Activated CD4-positive, alpha-beta T cell treated with anti-CD3 and anti-CD28 coated beads, Interleukin-2, amount 10 ng/mL, durations not matched to agents 24 days and 14 days (primary cell): ENCODE measurements around the gene MTMR2. TPM values are rescaled to one million over a fixed set of nuclear protein-coding genes. Genes with fewer than 3 reads are reported as not detected.
A peak's percentile ranks its signal among the peaks of the same experiment; 100 is the strongest.
"Not testable (repeated sequence)": the region's sequence is repeated elsewhere in the genome, so short reads cannot be mapped to it uniquely, and the experiment has no call there.

Experiments
- DNase-seq: peaks from one replicate; pipeline ENCODE4 v3.0.0; 2022
- H3K27ac Mint-ChIP-seq: one replicate; pipeline ENCODE4 v1.8.0; 2022; ENCODE audit warnings: mild to moderate bottlenecking, mixed read lengths
- H3K27me3 Mint-ChIP-seq: one replicate; pipeline ENCODE4 v1.8.0; 2022; ENCODE audit warnings: mixed read lengths
- H3K36me3 Mint-ChIP-seq: one replicate; pipeline ENCODE4 v1.8.0; 2022; ENCODE audit warnings: low read depth, mild to moderate bottlenecking, mixed read lengths
- H3K4me1 Mint-ChIP-seq: one replicate; pipeline ENCODE4 v1.8.0; 2021; ENCODE audit warnings: mixed read lengths
- H3K4me3 Mint-ChIP-seq: one replicate; pipeline ENCODE4 v1.8.0; 2022; ENCODE audit warnings: mild to moderate bottlenecking, moderate library complexity, mixed read lengths
- H3K9me3 Mint-ChIP-seq: one replicate; pipeline ENCODE4 v1.8.0; 2021; ENCODE audit warnings: mixed read lengths
- intact Hi-C: fragments of 100-400 bp; cut with micrococcal nuclease; formaldehyde crosslinking; loops from one replicate; pipeline ENCODE4 v1.15.1; 2023
- total RNA-seq: library from RNA; stranded (reverse); gene quantifications from 2 replicates; pipeline ENCODE4 v1.2.3, GENCODE V29; 2022

MTMR2 gene
- total RNA-seq, 1 donor from 2014 or later, result 37.5 TPM

DNA sequence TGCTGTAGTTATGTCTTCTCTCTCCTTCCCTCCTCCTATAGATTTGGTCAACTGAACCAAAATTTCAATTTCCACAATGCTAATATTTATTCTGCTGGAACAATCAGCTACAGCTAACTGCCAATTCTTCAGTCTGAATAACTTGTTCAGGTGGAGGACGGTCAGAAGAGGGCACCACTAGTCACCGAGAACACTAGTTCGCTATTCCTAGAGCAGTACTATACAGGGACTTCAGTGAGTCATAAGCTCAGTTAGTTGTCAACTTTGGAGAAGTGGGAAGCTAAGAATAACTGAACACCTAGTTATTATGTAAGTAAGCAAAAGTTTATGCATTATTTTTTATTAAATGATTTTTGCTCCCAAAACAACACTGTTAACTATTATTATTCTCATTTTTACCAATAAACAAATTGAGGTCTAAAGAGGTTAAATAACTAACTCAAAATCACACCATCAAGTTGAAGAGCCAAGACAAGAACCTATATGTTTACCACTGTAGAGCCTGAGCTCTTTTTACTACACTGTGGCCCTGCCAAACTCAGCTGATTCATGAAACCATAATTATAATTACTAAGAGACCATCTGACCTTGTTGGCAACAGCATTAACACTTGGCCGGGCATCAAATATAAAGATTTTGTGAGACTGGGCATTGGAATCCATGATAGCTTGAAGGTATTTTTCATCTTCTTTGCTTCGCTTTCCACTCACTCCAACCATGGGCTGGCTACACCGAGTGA lies 74.7 kb downstream of the MTMR2 start:
- intact Hi-C loops, result loop anchor here (1.0 to 10.0 kb wide), 3 partner anchors 146 to 577 kb away; no protein-coding TSS in a partner anchor
- Mint-ChIP-seq H3K27ac (no peak overlapping the region), H3K27me3 (no peaks in the 10 kb centered on the region), H3K4me1 (no peaks in the 10 kb centered on the region), H3K4me3 (no peak overlapping the region), H3K9me3 (no peaks in the 10 kb centered on the region), H3K36me3 (peaks cover 16% of the 10 kb centered on the region)
- DNase-seq, result peak; percentile 70

DNA sequence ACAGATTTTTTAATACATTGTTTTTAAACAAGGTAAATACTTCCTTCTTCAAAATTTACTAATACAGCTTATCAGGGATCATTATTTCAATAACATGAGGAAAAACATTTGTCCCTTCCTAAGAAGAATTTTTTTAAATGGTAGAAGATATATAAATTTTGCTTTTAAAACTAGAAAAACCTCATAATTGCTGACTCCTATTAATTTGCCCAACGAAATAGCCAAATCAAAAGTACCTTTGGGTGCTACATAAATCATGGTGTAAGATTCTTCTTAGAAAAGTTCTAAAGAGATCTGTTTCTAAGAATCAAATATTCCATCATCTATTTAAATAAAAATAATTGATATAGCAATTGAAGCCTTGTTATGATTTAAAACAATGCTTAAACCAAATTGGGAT lies 78.7 kb downstream of the MTMR2 start:
- Mint-ChIP-seq H3K9me3 (no peaks in the 10 kb centered on the region), H3K27ac (no peak overlapping the region), H3K4me1 (no peaks in the 10 kb centered on the region), H3K27me3 (no peaks in the 10 kb centered on the region), H3K36me3 (peaks cover 19% of the 10 kb centered on the region), H3K4me3 (no peak overlapping the region)
- intact Hi-C loops, result loop anchor here (5.0 to 10.0 kb wide), 2 partner anchors 150 to 402 kb away; no protein-coding TSS in a partner anchor
- DNase-seq, result no peak

DNA sequence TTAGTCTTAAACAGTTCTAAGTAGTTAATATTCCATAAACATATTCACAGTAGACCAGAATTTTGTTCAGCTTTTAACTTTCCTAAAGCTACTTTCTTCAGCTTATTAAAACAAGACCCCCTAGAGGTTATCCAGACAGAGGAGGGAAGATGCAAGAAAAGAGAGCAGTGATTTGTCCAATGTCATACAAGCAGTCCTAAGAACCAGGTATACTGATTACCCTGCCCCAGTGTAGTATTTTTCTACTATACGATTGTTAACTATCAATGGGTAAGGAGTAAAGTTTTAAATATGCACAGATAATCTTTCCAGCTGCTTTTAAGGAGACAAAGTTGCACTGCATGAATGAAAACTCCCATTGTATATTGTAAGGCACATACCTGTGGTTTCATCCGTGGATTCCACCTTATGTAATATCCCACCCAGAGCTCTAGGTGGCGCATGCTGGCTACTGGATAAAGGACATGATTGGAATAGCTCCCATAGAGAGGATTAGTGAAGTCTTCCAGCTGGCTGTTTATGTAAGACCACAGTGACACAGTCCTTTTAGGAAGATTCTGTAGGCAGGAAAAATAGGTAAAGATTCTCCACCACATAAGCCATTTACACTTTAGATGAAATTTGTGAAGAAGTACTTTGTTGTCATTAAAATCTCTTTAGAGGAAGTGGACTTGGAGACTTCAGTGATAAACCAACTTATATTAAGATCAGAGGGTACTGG lies 88.0 kb downstream of the MTMR2 start:
- H3K9me3 Mint-ChIP-seq, result no peaks in the 10 kb centered on the region
- DNase-seq, result peak; percentile 87
- no peaks in the 10 kb centered on the region for H3K27me3 Mint-ChIP-seq
- intact Hi-C loops, result loop anchor here (1.0 to 5.0 kb wide), 3 partner anchors 506 to 590 kb away; partner anchors contain the start of gene MAML2
- H3K27ac Mint-ChIP-seq, result no peak overlapping the region
- peaks cover 50% of the 10 kb centered on the region for H3K36me3 Mint-ChIP-seq
- H3K4me1 Mint-ChIP-seq, result no peaks in the 10 kb centered on the region
- H3K4me3 Mint-ChIP-seq, result no peak overlapping the region

DNA sequence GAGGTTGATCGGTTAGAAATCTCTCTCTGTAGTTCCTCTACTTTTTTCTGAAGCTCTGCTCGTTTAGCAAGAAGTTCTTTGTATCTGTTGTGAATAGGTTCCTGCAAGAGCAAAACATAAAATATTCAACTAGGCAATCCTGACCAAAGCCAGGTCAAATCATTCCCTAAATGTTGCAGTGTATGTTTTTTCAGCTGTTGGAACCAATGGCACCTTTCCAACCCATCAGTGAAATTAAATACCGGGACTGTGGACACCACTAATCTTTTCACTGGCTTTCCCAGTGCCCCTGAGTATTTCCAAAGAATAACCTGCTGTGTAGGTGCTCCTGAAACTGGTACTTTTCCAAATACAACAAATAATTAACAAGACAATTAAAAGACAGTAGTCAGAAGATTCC lies 88.6 kb downstream of the MTMR2 start:
- no peaks in the 10 kb centered on the region for H3K4me1 Mint-ChIP-seq
- H3K27me3 Mint-ChIP-seq, result no peaks in the 10 kb centered on the region
- no peaks in the 10 kb centered on the region for H3K9me3 Mint-ChIP-seq
- H3K4me3 Mint-ChIP-seq, result no peak overlapping the region
- no peak for DNase-seq
- no peak overlapping the region for H3K27ac Mint-ChIP-seq
- intact Hi-C loops, result loop anchor here (5.0 kb wide), 1 partner anchor 507 kb away; the partner anchor contains the start of gene MAML2
- peaks cover 54% of the 10 kb centered on the region for H3K36me3 Mint-ChIP-seq

DNA sequence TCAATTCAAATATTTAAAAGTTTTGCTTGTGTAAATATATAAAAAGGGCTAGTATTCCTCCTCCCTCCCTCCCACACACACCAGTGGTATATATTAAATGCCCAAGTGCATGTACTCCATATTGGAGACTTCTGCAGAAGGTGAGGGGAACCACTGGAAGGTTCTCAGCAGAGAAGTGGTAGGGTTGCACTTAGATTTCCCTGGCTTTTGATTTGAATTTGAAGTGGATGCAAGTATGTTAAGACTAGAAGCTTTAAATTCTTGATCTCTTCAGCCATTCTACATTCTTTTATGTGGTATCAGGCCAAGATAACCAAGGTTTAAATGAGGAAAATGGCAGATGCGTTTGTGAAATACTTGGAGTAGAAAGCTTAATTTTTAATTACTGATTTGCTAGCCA lies 90.5 kb downstream of the MTMR2 start:
- intact Hi-C loops, result no loop called here

DNA sequence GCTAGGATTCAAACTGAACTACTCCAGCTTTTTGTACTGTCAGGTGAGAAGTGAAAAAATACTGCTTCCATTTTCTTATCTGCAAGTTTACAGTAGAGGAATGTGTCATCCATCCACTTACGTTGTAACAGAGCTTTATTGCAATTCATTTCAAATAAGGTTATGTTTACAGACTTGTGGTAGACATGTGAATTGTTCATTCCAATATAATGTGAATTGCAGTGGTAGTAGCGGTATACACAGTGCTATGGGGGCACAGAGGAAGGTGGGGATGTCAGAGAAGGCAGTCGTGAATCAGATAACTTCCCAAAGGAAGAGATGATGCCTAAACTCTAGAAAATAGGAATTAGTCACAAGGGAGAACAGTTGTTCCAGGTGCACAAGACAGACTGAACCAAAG lies 91.1 kb downstream of the MTMR2 start:
- intact Hi-C loops, result no loop called here
- H3K27me3 Mint-ChIP-seq, result no peaks in the 10 kb centered on the region
- H3K9me3 Mint-ChIP-seq, result no peaks in the 10 kb centered on the region
- peaks cover 52% of the 10 kb centered on the region for H3K36me3 Mint-ChIP-seq
- no peak for DNase-seq
- no peak overlapping the region for H3K27ac Mint-ChIP-seq
- H3K4me1 Mint-ChIP-seq, result peaks cover 4% of the 10 kb centered on the region
- H3K4me3 Mint-ChIP-seq, result no peak overlapping the region

More for the DNA sequence above, 90.5 kb downstream of the MTMR2 start:
- DNase-seq, result no peak
- Mint-ChIP-seq H3K27ac (no peak overlapping the region), H3K4me3 (no peak overlapping the region), H3K36me3 (peaks cover 50% of the 10 kb centered on the region), H3K27me3 (no peaks in the 10 kb centered on the region), H3K4me1 (peaks cover 4% of the 10 kb centered on the region), H3K9me3 (no peaks in the 10 kb centered on the region)

DNA sequence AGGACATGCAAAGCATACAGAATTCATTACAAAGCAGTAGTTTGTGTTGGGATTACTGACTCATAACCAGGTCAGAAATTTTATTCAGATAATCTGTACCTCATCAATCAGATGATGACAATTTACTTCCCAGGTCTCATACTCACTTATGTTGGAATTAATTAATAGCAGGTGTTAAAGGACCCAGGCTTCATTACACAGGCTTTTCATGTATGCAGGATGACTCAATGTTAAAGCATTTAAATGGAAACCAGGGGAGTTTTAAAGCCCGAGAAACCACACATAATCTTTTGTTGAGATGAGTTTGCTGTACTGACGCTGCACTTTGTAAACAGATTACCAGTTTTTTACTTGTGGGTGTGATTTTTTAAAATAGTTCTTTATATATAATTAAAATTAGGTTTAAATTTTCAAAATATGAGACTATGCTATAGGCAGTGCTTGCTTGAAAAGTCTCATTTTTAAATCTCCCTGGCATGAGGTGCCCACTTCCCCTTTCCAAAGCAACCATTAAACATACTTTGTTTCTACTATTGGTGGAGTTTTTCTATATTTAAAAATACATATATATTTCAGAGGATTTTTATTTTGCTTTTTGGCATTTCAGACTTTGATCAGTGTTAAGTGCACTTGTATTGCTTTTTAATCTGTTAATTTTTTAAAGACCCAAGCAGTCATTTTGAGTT lies 92.6 kb downstream of the MTMR2 start:
- Mint-ChIP-seq H3K4me3 (no peak overlapping the region), H3K9me3 (no peaks in the 10 kb centered on the region), H3K36me3 (peaks cover 55% of the 10 kb centered on the region), H3K27ac (no peak overlapping the region), H3K4me1 (peaks cover 4% of the 10 kb centered on the region), H3K27me3 (no peaks in the 10 kb centered on the region)
- DNase-seq, result no peak
- intact Hi-C loops, result no loop called here

DNA sequence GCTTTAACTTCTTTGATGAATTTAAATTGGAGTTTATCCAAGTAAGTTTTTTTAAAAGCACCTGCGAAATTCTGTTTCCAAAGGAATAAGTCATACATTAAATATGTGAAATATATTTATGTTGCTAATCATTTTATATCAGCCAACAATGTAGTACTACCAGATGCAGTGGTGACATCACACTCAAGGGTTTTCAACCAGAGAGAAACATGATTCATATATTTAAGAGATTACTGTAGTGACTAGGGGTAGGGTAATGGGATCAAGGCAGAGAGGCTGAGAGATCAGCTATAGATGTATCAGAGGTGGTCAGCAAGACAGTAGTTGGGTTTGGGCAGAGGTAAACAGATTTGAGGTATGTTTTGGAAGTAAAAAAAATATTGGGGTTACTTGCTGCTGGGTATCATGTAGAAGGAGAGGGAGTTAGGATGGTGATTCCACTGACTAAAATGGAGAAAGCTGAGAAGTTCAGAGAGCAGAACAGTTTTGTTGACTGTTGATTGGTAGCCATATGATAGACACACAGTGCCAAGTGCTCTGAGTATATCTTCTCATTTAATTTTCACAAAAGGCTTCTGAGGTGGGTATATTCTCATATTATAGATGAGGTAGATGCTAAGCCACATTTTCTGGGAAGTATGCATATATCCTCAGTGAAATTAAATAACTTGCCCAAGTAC lies 94.2 kb downstream of the MTMR2 start:
- H3K27me3 Mint-ChIP-seq, result no peaks in the 10 kb centered on the region
- H3K27ac Mint-ChIP-seq, result peak overlapping the region; percentile 27
- no peak for DNase-seq
- intact Hi-C loops, result no loop called here
- peaks cover 4% of the 10 kb centered on the region for H3K4me1 Mint-ChIP-seq
- H3K36me3 Mint-ChIP-seq, result peaks cover 56% of the 10 kb centered on the region
- no peaks in the 10 kb centered on the region for H3K9me3 Mint-ChIP-seq
- H3K4me3 Mint-ChIP-seq, result no peak overlapping the region

DNA sequence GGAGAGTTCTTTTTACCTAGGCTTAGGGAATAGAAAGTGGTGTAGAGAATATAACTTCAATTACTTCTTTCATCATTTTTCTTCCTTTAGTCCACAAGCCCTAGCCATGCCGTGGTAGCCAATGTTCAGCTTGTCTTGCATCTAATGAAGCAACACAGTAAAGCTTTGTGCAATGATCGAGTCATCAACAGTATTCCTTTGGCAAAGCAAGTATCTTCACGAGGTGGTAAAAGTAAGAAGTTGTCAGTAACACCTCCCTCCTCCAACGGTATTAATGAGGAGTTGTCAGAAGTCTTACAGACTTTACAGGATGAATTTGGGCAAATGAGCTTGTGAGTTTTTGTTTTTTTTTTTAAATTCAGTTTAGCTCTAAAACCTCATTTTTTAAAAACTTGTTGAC lies 96.2 kb downstream of the MTMR2 start:
- Mint-ChIP-seq H3K9me3 (no peaks in the 10 kb centered on the region), H3K4me3 (no peak overlapping the region), H3K36me3 (peaks cover 56% of the 10 kb centered on the region), H3K27me3 (no peaks in the 10 kb centered on the region), H3K27ac (no peak overlapping the region), H3K4me1 (peaks cover 4% of the 10 kb centered on the region)
- intact Hi-C loops, result no loop called here
- no peak for DNase-seq

DNA sequence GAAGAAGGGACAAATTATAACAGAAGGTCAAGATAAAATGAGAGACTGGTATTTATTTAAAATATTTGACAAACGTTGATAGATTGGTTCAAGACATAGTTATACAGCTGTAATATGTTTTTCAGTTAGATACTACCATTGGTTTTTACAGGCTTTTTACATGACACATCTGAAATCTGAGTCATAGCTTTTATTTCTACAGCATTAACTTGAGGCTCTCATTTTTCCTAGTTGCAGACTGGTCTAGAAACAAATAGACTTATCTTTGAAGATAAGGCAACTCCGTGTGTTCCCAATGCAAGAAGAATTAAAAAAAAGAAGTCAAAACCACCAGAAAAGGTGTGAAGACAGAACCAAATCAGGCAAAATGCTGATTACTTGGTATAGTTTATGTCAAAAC lies 102.3 kb downstream of the MTMR2 start:
- DNase-seq, result no peak
- Mint-ChIP-seq H3K27me3 (no peaks in the 10 kb centered on the region), H3K9me3 (no peaks in the 10 kb centered on the region), H3K27ac (no peak overlapping the region), H3K4me3 (no peak overlapping the region), H3K4me1 (peaks cover 4% of the 10 kb centered on the region), H3K36me3 (peaks cover 64% of the 10 kb centered on the region)
- intact Hi-C loops, result no loop called here

DNA sequence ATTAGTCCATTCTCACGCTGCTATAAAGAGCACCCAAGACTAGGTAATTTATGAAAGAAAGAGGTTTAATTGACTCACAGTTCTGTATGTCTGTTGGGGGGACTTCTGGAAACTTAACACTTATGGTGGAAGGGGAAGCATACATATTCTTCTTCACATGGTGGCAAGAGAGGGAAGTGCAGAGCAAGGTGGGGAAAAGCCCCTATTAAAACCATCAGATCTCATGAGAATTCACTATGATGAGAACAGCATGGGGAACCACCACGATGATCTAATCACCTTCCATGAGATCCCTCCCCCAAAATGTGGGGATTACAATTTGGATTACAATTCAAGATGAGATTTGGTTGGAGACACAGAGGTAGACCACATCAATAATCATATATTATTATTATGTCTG lies 107.9 kb downstream of the MTMR2 start:
- Mint-ChIP-seq H3K27ac (peak overlapping the region; percentile 35), H3K4me1 (peaks cover 3% of the 10 kb centered on the region), H3K9me3 (no peaks in the 10 kb centered on the region), H3K27me3 (no peaks in the 10 kb centered on the region), H3K4me3 (no peak overlapping the region), H3K36me3 (peaks cover 42% of the 10 kb centered on the region)
- intact Hi-C loops, result loop anchor here (2.0 kb wide), 1 partner anchor 17 kb away; no protein-coding TSS in a partner anchor
- no peak for DNase-seq

DNA sequence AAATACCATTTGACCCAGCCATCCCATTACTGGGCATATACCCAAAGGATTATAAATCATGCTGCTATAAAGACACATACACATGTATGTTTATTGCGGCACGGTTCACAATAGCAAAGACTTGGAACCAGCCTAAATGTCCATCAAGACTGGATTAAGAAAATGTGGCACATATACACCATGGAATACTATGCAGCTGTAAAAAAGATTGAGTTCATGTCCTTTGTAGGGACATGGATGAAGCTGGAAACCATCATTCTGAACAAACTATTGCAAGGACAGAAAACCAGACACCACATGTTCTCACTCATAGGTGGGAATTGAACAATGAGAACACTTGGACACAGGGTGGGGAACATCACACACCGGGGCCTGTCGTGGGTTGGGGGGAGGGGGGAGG lies 112.9 kb downstream of the MTMR2 start:
- H3K27ac Mint-ChIP-seq, DNase-seq, intact Hi-C loops, H3K27me3 Mint-ChIP-seq, H3K4me3 Mint-ChIP-seq, H3K4me1 Mint-ChIP-seq: not testable (repeated sequence)
- Mint-ChIP-seq H3K9me3 (peaks cover 23% of the 10 kb centered on the region), H3K36me3 (peaks cover 47% of the 10 kb centered on the region)

DNA sequence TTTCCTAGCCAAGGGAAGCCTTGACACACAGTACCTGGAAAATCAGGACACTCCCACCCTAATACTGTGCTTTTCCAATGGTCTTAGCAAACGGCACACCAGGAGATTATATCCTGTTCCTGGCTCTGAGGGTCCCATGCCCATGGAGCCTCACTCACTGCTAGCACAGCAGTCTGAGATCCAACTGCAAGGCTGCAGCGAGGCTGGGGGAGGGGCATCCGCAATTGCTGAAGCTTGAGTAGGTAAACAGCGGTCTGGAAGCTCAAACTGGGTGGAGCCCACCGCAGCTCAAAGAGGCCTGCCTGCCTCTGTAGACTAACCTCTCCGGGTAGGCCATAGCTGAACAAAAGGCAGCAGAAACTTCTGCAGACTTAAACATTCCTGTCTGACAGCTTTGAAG lies 117.4 kb downstream of the MTMR2 start:
- H3K27me3 Mint-ChIP-seq, H3K4me1 Mint-ChIP-seq, H3K4me3 Mint-ChIP-seq, DNase-seq, intact Hi-C loops, H3K27ac Mint-ChIP-seq: not testable (repeated sequence)
- Mint-ChIP-seq H3K9me3 (peaks cover 23% of the 10 kb centered on the region), H3K36me3 (peaks cover 61% of the 10 kb centered on the region)
